Rectal smooth muscle tissue (tissue), 1 donor: ENCODE measurements around the gene PKD1L1.

Experiments
- H3K27ac ChIP-seq: one replicate; pipeline ENCODE4 v1.7.0; 2013; ENCODE audit warnings: low read depth, low read length, inconsistent platforms
- H3K27me3 ChIP-seq: one replicate; pipeline ENCODE4 v1.7.0; 2013; ENCODE audit warnings: low read length; ENCODE audit not compliant: control insufficient read depth, insufficient read depth
- H3K36me3 ChIP-seq: one replicate; pipeline ENCODE4 v1.7.0; 2013; ENCODE audit warnings: low read length; ENCODE audit not compliant: control insufficient read depth, insufficient read depth
- H3K4me1 ChIP-seq: one replicate; pipeline ENCODE4 v1.7.0; 2013; ENCODE audit warnings: low read length; ENCODE audit not compliant: control insufficient read depth, insufficient read depth
- H3K4me3 ChIP-seq: one replicate; pipeline ENCODE4 v1.7.0; 2013; ENCODE audit warnings: low read length
- H3K9ac ChIP-seq: one replicate; pipeline ENCODE4 v1.7.0; 2013; ENCODE audit warnings: low read length

Gene PKD1L1

DNA sequence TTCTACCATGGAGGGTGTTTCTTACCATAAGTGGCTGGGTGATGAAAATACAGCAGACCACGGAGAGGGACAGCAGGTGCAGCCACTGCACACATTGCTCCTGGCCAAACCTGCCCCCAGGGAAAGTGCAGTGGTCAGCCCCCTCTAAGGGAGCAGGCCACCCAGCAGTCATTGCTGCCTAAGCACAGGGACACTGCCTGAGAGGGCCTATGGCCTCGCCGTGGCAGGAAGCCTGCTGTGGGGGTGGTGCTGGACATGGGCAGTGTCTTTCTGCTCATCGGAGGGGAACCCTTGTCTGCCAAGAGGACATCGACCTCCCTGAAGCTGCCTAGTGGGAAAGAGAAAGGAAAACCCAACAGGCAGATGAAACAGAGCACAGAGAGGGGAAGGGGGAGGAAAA, 118.3 kb downstream of the PKD1L1 start:
- Histone ChIP-seq H3K36me3 (no peaks in the 10 kb centered on the region), H3K4me3 (no peak overlapping the region), H3K4me1 (no peaks in the 10 kb centered on the region), H3K27me3 (no peaks in the 10 kb centered on the region), H3K9ac (no peak overlapping the region), H3K27ac (no peak overlapping the region)

DNA sequence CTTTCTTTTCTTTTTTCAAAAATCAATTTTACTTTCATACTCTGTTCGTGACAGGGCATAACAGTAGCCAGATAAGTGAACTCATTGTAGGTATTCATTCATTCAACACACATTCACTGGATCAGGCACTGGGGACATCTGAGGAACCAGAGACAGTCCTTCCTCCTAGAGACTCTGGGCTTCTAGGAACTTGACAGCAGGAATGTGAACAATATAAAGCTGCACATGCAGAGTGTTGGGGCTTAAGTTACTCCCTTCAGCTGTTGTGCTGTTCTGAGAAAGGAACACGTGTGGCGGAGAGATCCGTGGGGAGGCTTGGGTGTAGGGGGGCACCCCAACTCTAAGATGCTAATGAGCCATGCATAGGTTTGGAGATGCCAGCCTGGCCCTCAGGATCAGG, 120.4 kb downstream of the PKD1L1 start:
- no peak overlapping the region for H3K27ac ChIP-seq
- H3K4me3 ChIP-seq, result no peak overlapping the region
- H3K4me1 ChIP-seq, result no peaks in the 10 kb centered on the region
- no peak overlapping the region for H3K9ac ChIP-seq
- H3K27me3 ChIP-seq, result no peaks in the 10 kb centered on the region
- no peaks in the 10 kb centered on the region for H3K36me3 ChIP-seq

- H3K27me3 ChIP-seq, result no peaks in the 10 kb centered on the region
- no peak overlapping the region for H3K27ac ChIP-seq
- H3K4me1 ChIP-seq, result no peaks in the 10 kb centered on the region
- no peaks in the 10 kb centered on the region for H3K36me3 ChIP-seq
- H3K9ac ChIP-seq, result no peak overlapping the region
- no peak overlapping the region for H3K4me3 ChIP-seq
Measured at GRCh38 chr7:47827351-47827756, 120.9 kb downstream of the PKD1L1 start.

- H3K4me3 ChIP-seq, result no peak overlapping the region
- no peak overlapping the region for H3K9ac ChIP-seq
- no peak overlapping the region for H3K27ac ChIP-seq
- H3K36me3 ChIP-seq, result no peaks in the 10 kb centered on the region
- no peaks in the 10 kb centered on the region for H3K4me1 ChIP-seq
- H3K27me3 ChIP-seq, result no peaks in the 10 kb centered on the region
Measured at GRCh38 chr7:47826754-47827153, 121.5 kb downstream of the PKD1L1 start.

- Histone ChIP-seq H3K36me3 (no peaks in the 10 kb centered on the region), H3K4me1 (peaks cover 2% of the 10 kb centered on the region)
Measured at GRCh38 chr7:47819607-47819920, 128.7 kb downstream of the PKD1L1 start.

GRCh38 chr7:47818796-47819606, 129.3 kb downstream of the PKD1L1 start:
- H3K27me3 ChIP-seq, result no peaks in the 10 kb centered on the region
- H3K36me3 ChIP-seq, result no peaks in the 10 kb centered on the region
- peaks cover 2% of the 10 kb centered on the region for H3K4me1 ChIP-seq
- H3K27ac ChIP-seq, result no peak overlapping the region
- no peak overlapping the region for H3K4me3 ChIP-seq
- H3K9ac ChIP-seq, result no peak overlapping the region

More at GRCh38 chr7:47819607-47819920, 128.7 kb downstream of the PKD1L1 start:
- H3K27ac ChIP-seq, result no peak overlapping the region
- H3K4me3 ChIP-seq, result no peak overlapping the region
- H3K9ac ChIP-seq, result no peak overlapping the region
- H3K27me3 ChIP-seq, result no peaks in the 10 kb centered on the region

DNA sequence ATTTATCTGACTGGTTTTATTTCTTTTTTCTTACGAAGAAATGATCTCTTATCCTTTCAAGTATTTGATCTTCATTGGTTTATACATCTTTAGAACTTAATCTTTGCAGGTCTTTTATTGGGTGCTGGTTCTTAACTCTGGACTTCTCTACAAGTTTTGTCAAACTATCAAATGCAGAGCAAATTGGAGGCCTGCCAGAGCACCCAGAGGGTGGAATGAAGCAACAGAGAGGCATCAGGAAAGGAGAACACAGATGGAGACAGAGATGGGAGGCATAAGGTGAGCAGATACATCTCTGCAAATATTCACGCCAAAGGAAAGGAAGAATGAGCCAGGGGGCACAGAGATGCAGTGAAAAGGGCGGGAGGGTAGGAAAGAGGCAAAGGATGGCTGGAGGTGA, 130.3 kb downstream of the PKD1L1 start:
- Histone ChIP-seq H3K9ac (no peak overlapping the region), H3K27ac (no peak overlapping the region), H3K36me3 (no peaks in the 10 kb centered on the region), H3K4me1 (peaks cover 2% of the 10 kb centered on the region), H3K4me3 (no peak overlapping the region), H3K27me3 (no peaks in the 10 kb centered on the region)

DNA sequence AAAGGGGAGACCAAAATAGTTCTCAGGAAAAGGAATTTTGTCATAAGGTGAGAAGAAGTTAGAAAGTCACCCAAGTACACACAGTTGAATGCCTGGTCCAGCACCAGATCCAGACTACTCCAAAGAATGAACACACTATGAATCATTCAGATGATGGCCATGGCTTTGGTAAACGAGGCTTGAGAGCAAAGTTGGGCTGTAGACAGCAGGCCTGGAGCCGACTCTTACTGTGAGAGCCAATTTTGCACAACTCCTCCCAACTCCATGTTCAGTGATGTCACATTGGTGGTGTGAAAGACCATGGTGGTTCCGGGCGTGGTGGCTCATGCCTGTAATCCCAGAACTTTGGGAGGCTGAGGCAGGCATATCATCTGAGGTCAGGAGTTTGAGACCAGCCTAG, 131.6 kb downstream of the PKD1L1 start:
- peaks cover 2% of the 10 kb centered on the region for H3K4me1 ChIP-seq
- no peak overlapping the region for H3K27ac ChIP-seq
- no peak overlapping the region for H3K9ac ChIP-seq
- no peaks in the 10 kb centered on the region for H3K36me3 ChIP-seq
- H3K4me3 ChIP-seq, result no peak overlapping the region
- H3K27me3 ChIP-seq, result no peaks in the 10 kb centered on the region

DNA sequence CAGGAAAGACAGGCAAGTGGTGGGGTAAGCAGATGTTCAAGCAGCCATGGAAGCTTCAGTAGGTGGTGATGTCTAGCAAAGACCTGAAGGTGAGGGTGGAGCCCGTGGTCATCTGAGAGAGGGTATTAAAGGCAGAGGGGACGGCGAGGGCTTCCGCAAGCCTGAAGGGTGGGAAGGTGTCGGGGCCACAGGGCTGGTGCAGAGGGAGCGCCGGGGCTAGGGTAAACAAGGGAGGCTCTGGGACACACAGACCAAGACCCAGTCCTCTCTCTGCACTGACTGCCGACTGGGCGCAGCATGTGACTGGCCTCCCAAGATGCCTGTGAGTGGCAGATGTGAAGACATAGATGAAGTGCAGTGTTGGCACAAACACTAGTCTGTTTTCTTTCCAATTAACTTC, 132.4 kb downstream of the PKD1L1 start:
- H3K36me3 ChIP-seq, result no peaks in the 10 kb centered on the region
- H3K9ac ChIP-seq, result no peak overlapping the region
- no peak overlapping the region for H3K4me3 ChIP-seq
- H3K4me1 ChIP-seq, result peaks cover 2% of the 10 kb centered on the region
- no peaks in the 10 kb centered on the region for H3K27me3 ChIP-seq
- no peak overlapping the region for H3K27ac ChIP-seq

DNA sequence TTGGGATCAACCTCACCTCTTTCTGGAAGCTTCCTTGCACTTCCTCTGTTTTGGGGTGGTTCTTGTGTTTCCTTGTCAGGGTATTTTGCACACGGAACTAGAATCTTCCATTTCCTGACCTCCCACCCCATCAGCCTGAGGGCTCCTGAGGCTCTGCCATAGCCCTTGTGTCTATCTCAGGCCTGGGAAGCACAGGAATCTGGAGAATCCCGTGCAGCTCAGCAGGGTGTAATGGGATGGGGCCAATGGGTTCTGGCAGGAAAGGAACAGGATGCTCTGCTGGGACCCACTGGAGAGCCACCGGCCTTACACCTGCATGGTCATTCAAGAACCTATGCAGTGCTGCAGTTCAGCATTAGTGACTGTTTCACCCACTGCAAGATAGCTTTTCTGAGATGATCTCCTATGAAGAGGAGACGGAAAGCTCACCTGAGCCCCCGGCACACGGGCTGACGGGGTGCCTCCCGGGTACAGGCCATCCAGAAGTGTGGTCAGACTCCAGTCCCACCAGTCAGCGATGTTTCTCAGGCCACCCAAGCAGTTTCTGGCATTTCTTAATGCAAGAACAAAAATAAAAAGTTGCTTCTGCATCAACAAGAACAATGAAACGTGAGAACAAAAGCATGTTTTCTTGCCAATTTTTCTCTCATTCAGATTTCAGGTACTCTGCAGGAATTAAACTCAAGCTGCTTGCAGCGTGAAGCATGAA, 133.2 kb downstream of the PKD1L1 start:
- Histone ChIP-seq H3K27ac (no peak overlapping the region), H3K36me3 (no peaks in the 10 kb centered on the region), H3K27me3 (no peaks in the 10 kb centered on the region)

DNA sequence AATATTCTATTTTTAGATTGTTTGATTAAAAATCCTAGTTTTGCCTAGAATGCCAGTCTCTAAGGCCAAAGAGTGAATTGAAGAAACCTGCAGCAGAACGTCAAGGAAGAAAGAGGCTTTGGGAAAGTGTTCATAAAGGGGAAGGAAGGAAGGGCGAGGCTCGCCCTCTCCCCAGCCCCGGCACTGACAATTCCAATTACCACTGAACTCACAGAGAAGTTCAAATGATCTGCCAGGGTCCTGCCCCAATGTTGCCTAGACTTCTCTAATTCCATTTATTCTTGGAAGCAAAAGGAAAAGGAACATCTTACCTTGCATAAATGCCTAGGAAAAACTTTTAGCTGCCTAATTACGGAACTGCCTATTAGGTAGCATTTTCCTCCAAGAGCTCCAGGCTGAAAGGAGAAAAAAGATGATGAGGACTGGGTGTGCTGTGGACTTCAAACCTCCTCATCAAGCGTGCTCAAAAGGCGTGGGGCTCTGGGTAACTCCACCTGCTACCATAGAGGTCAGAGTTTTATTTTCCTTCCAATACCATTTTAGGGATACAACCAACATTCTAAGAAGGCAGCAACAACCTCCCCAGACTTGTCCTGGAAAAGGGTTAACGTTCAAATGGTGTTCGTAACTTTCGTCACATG, 134.5 kb downstream of the PKD1L1 start:
- Histone ChIP-seq H3K27me3 (no peaks in the 10 kb centered on the region), H3K9ac (no peak overlapping the region), H3K27ac (no peak overlapping the region), H3K4me1 (no peaks in the 10 kb centered on the region), H3K36me3 (no peaks in the 10 kb centered on the region), H3K4me3 (no peak overlapping the region)

More for the DNA sequence above, 133.2 kb downstream of the PKD1L1 start:
- H3K9ac ChIP-seq, result no peak overlapping the region
- H3K4me3 ChIP-seq, result no peak overlapping the region
- H3K4me1 ChIP-seq, result peaks cover 2% of the 10 kb centered on the region

DNA sequence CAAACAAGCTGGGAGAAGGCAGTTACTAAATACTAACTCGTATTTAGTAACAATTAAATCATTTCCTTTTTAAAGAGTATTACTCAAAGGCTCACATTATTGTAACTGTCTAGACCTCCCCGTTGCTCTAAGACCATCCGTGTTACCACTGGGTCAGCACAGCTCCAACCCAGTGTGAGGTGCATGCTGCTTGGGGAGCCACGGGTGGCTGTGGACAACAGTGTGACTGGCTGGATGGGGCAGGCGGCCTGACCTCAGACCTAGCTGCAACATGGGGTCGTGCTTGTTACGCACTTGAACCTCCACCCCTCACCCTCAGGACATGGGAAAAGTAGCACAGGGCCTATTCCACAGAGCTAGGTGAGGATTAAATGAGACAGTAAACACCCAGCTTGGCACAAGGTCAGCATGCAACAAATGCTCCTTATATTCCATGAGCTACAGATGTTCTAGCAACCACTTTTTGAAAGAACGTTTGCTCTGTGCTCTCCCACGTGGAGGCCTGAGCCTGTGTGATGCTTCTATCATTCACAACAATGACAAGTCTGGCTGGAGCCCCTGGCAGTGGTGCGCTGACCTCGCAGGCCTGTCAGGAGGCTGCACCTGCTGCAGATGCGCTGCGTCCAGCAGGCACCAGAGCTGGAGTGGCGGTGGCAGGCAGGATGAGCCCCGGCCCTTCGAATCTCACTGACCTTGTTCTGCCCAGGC, 135.7 kb downstream of the PKD1L1 start:
- no peak overlapping the region for H3K27ac ChIP-seq
- no peaks in the 10 kb centered on the region for H3K27me3 ChIP-seq
- no peak overlapping the region for H3K4me3 ChIP-seq
- H3K4me1 ChIP-seq, result no peaks in the 10 kb centered on the region
- H3K36me3 ChIP-seq, result no peaks in the 10 kb centered on the region
- no peak overlapping the region for H3K9ac ChIP-seq
